Liver (tissue), 9 donors: ENCODE measurements around the gene COL19A1. TPM values are rescaled to one million over a fixed set of nuclear protein-coding genes. Genes with fewer than 3 reads are reported as not detected.

ENCODE experiments used
- DNase-seq: peaks from one replicate; pipeline ENCODE4 v3.0.0-alpha.2; 2017; ENCODE audit warnings: low spot score
- H3K27ac ChIP-seq, 2 donors: one replicate each; pipeline ENCODE4 v1.7.0; 2013; ENCODE audit warnings: inconsistent platforms in 2 of 2, low read length in 2 of 2, control low read depth in 1 of 2, low read depth in 1 of 2, mild to moderate bottlenecking in 1 of 2
- H3K27me3 ChIP-seq, 4 donors: one replicate each; pipeline versions ENCODE4 v1.6.1 to v1.7.0; 2013; ENCODE audit warnings: low read length in 3 of 4, inconsistent platforms in 1 of 4, mild to moderate bottlenecking in 1 of 4, moderate library complexity in 1 of 4; ENCODE audit not compliant: control insufficient read depth in 4 of 4, insufficient read depth in 4 of 4
- H3K36me3 ChIP-seq, 4 donors: one replicate each; pipeline versions ENCODE4 v1.6.1 to v1.7.0; 2013; ENCODE audit warnings: low read length in 3 of 4, mild to moderate bottlenecking in 3 of 4, low read depth in 1 of 4, moderate library complexity in 1 of 4; ENCODE audit not compliant: control insufficient read depth in 4 of 4, insufficient read depth in 3 of 4
- H3K4me1 ChIP-seq, 4 donors: one replicate each; pipeline versions ENCODE4 v1.6.1 to v1.7.0; 2013; ENCODE audit warnings: low read length in 3 of 4, mild to moderate bottlenecking in 3 of 4, moderate library complexity in 1 of 4; ENCODE audit not compliant: control insufficient read depth in 4 of 4, insufficient read depth in 4 of 4
- H3K4me3 ChIP-seq, 3 donors: one replicate each; pipeline versions ENCODE4 v1.6.1 to v1.7.0; 2013; ENCODE audit warnings: low read length in 3 of 3, control low read depth in 1 of 3, low read depth in 1 of 3, mild to moderate bottlenecking in 1 of 3
- H3K9ac ChIP-seq, 2 donors: one replicate each; pipeline ENCODE4 v1.7.0; 2013; ENCODE audit warnings: low read length in 2 of 2, mild to moderate bottlenecking in 2 of 2, moderate library complexity in 2 of 2, control low read depth in 1 of 2, low read depth in 1 of 2
- H3K9me3 ChIP-seq, 4 donors: one replicate each; pipeline versions ENCODE4 v1.6.1 to v1.7.0; 2013; ENCODE audit warnings: low read length in 3 of 4; ENCODE audit not compliant: control insufficient read depth in 4 of 4
- EGR1 ChIP-seq, 2 donors: IDR thresholded peaks; 2 replicates each; pipeline ENCODE4 v1.6.1; 2016 to 2018; ENCODE audit warnings: antibody characterized with exemption in 2 of 2, low read depth in 2 of 2
- FOXA1 ChIP-seq: IDR thresholded peaks from 2 replicates; pipeline ENCODE4 v1.6.1; 2016; ENCODE audit warnings: antibody characterized with exemption
- FOXA2 ChIP-seq: IDR thresholded peaks from 2 replicates; pipeline ENCODE4 v1.6.1; 2016; ENCODE audit warnings: antibody characterized with exemption
- GABPA ChIP-seq, 2 donors: IDR thresholded peaks in 1 of 2; conservative IDR thresholded peaks in 1 of 2; 2 replicates each; pipeline ENCODE4 v1.6.1; 2016; ENCODE audit warnings: antibody characterized with exemption in 2 of 2, mild to moderate bottlenecking in 1 of 2, moderate library complexity in 1 of 2
- HNF4A ChIP-seq, 2 donors: conservative IDR thresholded peaks; 2 replicates each; pipeline ENCODE4 v1.6.1; 2016; ENCODE audit warnings: antibody characterized with exemption in 2 of 2, mild to moderate bottlenecking in 2 of 2
- HNF4G ChIP-seq: IDR thresholded peaks from 2 replicates; pipeline ENCODE4 v1.6.1; 2016; ENCODE audit warnings: antibody characterized with exemption
- JUND ChIP-seq, 2 donors: IDR thresholded peaks; 2 replicates each; pipeline ENCODE4 v1.6.1; 2016; ENCODE audit warnings: antibody characterized with exemption in 2 of 2
- NR2F2 ChIP-seq: IDR thresholded peaks from 2 replicates; pipeline ENCODE4 v1.6.1; 2016; ENCODE audit warnings: antibody characterized with exemption
- RAD21 ChIP-seq, 2 donors: IDR thresholded peaks; 2 replicates each; pipeline ENCODE4 v1.6.1; 2016; ENCODE audit warnings: antibody characterized with exemption in 2 of 2, mild to moderate bottlenecking in 2 of 2
- RXRA ChIP-seq, 2 donors: IDR thresholded peaks; 2 replicates each; pipeline ENCODE4 v1.6.1; 2017 to 2018; ENCODE audit warnings: antibody characterized with exemption in 2 of 2, mild to moderate bottlenecking in 1 of 2
- SP1 ChIP-seq: IDR thresholded peaks from 2 replicates; pipeline ENCODE4 v1.6.1; 2018; ENCODE audit warnings: antibody characterized with exemption, mild to moderate bottlenecking
- TAF1 ChIP-seq: conservative IDR thresholded peaks from 2 replicates; pipeline ENCODE4 v1.6.1; 2016; ENCODE audit warnings: antibody characterized with exemption, mild to moderate bottlenecking
- YY1 ChIP-seq: IDR thresholded peaks from 2 replicates; pipeline ENCODE4 v1.6.1; 2016; ENCODE audit warnings: antibody characterized with exemption, mild to moderate bottlenecking
- WGBS: extraction: QIAGEN DNeasy Blood & Tissue Kit; methylation state at CpG from one replicate; pipeline ENCODE4 v1.1.7; 2013; 5-methylcytosine and 5-hydroxymethylcytosine counted together
- polyA plus RNA-seq, 2 donors: library from polyadenylated mRNA; stranded (reverse) in 1 of 2; unstranded in 1 of 2; fragments of 200-250 nt in 1 of 2; fragments of >200 nt in 1 of 2; fragmentation: Nextera tagmentation in 1 of 2; extraction: Ambion mirVana in 1 of 2; gene quantifications; one replicate each; pipeline versions ENCODE4 v1.2.1 to v1.2.3, GENCODE V29; 2013 to 2015
- total RNA-seq, 2 donors: library from RNA; depleted of rRNA; stranded (reverse); fragments of >200 nt; gene quantifications; one replicate each; pipeline ENCODE4 v1.2.3, GENCODE V29; 2014
- TF ChIP-seq, protein P1 (sequence below): IDR thresholded peaks from 2 replicates; pipeline ENCODE4 v1.6.1; 2016; ENCODE audit warnings: antibody characterized with exemption
- TF ChIP-seq, protein P2 (sequence below): fragments of 150-350 bp; IDR thresholded peaks from 2 replicates; pipeline ENCODE4 v1.5.1; 2017; ENCODE audit warnings: improper control_type of control experiment, low read depth, low read length; ENCODE audit not compliant: missing input control
- TF ChIP-seq, protein P3 (sequence below): IDR thresholded peaks from 2 replicates; pipeline ENCODE4 v1.6.1; 2016; ENCODE audit warnings: antibody characterized with exemption
- TF ChIP-seq, protein P4 (sequence below): IDR thresholded peaks from 2 replicates; pipeline ENCODE4 v1.6.1; 2016; ENCODE audit warnings: antibody characterized with exemption
- TF ChIP-seq, protein P5 (sequence below): IDR thresholded peaks from 2 replicates; pipeline ENCODE4 v1.6.1; 2016; ENCODE audit warnings: antibody characterized with exemption, mild to moderate bottlenecking
- donor health status: healthy.
- donor health status: healthy.
- donor health status: healthy.
- donor health status: healthy.
- donor health status: healthy.

Gene COL19A1
- total and polyA plus RNA-seq, 4 donors: 0.25 to 0.51 TPM; not detected in 2

DNA sequence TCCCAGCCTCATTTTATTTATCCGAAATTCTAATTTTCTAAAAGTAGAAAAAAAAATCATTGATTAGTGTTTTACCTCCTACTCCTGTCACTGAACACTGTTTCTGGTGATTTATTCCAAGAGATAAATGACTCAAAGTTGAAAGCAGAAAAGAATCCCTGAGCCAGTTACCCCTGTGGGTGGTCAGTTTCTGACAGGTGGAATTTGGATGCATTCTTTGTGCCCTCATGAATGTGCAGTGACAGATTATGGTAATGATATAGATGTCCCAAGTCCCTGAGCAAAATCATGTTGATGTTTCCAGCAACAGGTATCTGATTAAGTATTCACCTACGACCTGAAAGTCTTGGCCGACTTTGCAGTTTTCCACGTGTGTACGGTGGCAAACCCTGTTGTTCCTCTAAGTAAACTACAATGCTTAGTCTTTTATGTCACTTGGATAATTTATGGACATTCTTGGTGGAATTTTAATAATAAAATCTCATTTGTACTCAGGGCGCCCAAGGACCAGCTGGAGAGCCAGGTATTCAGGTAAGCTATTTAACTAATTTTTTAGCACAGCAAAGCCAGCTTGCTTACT lies 282.9 kb downstream of the COL19A1 start:
- H3K27me3 ChIP-seq: peaks cover 0 to 3% (median under 1%) of the 10 kb centered on the region in 4 donors
- no peaks in the 10 kb centered on the region for H3K9me3 ChIP-seq
- no peaks in the 10 kb centered on the region for H3K4me1 ChIP-seq
- TF ChIP-seq TAF1: no peak
- TF ChIP-seq, protein P1, sequence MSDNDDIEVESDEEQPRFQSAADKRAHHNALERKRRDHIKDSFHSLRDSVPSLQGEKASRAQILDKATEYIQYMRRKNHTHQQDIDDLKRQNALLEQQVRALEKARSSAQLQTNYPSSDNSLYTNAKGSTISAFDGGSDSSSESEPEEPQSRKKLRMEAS: no peak
- TF ChIP-seq HNF4A (conservative IDR thresholded peaks at IDR 0.05): no peak
- TF ChIP-seq, protein P2, sequence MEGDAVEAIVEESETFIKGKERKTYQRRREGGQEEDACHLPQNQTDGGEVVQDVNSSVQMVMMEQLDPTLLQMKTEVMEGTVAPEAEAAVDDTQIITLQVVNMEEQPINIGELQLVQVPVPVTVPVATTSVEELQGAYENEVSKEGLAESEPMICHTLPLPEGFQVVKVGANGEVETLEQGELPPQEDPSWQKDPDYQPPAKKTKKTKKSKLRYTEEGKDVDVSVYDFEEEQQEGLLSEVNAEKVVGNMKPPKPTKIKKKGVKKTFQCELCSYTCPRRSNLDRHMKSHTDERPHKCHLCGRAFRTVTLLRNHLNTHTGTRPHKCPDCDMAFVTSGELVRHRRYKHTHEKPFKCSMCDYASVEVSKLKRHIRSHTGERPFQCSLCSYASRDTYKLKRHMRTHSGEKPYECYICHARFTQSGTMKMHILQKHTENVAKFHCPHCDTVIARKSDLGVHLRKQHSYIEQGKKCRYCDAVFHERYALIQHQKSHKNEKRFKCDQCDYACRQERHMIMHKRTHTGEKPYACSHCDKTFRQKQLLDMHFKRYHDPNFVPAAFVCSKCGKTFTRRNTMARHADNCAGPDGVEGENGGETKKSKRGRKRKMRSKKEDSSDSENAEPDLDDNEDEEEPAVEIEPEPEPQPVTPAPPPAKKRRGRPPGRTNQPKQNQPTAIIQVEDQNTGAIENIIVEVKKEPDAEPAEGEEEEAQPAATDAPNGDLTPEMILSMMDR: no peak
- no peak for TF ChIP-seq RXRA (IDR thresholded peaks at IDR 0.05)
- no peak for TF ChIP-seq FOXA2
- no peak for TF ChIP-seq NR2F2
- TF ChIP-seq YY1: no peak
- no peak for TF ChIP-seq HNF4G
- TF ChIP-seq, protein P3, sequence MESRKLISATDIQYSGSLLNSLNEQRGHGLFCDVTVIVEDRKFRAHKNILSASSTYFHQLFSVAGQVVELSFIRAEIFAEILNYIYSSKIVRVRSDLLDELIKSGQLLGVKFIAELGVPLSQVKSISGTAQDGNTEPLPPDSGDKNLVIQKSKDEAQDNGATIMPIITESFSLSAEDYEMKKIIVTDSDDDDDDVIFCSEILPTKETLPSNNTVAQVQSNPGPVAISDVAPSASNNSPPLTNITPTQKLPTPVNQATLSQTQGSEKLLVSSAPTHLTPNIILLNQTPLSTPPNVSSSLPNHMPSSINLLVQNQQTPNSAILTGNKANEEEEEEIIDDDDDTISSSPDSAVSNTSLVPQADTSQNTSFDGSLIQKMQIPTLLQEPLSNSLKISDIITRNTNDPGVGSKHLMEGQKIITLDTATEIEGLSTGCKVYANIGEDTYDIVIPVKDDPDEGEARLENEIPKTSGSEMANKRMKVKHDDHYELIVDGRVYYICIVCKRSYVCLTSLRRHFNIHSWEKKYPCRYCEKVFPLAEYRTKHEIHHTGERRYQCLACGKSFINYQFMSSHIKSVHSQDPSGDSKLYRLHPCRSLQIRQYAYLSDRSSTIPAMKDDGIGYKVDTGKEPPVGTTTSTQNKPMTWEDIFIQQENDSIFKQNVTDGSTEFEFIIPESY: no peak
- TF ChIP-seq, protein P4, sequence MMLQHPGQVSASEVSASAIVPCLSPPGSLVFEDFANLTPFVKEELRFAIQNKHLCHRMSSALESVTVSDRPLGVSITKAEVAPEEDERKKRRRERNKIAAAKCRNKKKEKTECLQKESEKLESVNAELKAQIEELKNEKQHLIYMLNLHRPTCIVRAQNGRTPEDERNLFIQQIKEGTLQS: no peak
- no peak for TF ChIP-seq JUND (IDR thresholded peaks at IDR 0.05)
- no peak for TF ChIP-seq RAD21 (IDR thresholded peaks at IDR 0.05)
- no peak for TF ChIP-seq GABPA (IDR thresholded peaks at IDR 0.05 in 1 of 2, conservative IDR thresholded peaks at IDR 0.05 in 1 of 2)
- no peak for TF ChIP-seq FOXA1
- TF ChIP-seq, protein P5, sequence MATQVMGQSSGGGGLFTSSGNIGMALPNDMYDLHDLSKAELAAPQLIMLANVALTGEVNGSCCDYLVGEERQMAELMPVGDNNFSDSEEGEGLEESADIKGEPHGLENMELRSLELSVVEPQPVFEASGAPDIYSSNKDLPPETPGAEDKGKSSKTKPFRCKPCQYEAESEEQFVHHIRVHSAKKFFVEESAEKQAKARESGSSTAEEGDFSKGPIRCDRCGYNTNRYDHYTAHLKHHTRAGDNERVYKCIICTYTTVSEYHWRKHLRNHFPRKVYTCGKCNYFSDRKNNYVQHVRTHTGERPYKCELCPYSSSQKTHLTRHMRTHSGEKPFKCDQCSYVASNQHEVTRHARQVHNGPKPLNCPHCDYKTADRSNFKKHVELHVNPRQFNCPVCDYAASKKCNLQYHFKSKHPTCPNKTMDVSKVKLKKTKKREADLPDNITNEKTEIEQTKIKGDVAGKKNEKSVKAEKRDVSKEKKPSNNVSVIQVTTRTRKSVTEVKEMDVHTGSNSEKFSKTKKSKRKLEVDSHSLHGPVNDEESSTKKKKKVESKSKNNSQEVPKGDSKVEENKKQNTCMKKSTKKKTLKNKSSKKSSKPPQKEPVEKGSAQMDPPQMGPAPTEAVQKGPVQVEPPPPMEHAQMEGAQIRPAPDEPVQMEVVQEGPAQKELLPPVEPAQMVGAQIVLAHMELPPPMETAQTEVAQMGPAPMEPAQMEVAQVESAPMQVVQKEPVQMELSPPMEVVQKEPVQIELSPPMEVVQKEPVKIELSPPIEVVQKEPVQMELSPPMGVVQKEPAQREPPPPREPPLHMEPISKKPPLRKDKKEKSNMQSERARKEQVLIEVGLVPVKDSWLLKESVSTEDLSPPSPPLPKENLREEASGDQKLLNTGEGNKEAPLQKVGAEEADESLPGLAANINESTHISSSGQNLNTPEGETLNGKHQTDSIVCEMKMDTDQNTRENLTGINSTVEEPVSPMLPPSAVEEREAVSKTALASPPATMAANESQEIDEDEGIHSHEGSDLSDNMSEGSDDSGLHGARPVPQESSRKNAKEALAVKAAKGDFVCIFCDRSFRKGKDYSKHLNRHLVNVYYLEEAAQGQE: no peak
- no peak for TF ChIP-seq EGR1 (IDR thresholded peaks at IDR 0.05; ENCODE audit: low read depth in 2 of 2)
- no peak for TF ChIP-seq SP1
- no peak overlapping the region for H3K27ac ChIP-seq
- H3K36me3 ChIP-seq: no peaks in the 10 kb centered on the region
- no peak overlapping the region for H3K9ac ChIP-seq
- DNase-seq: no peak
- 83% methylated on average over 6 of the region's 6 CpGs for WGBS
- H3K4me3 ChIP-seq: no peak overlapping the region
